Transverse colon (tissue), 4 donors: ENCODE measurements around the gene PARM1. TPM values are rescaled to one million over a fixed set of nuclear protein-coding genes. Genes with fewer than 3 reads are reported as not detected.

Experiments used
- DNase-seq: peaks from one replicate; pipeline ENCODE4 v3.0.0-alpha.2; 2019
- H3K27ac ChIP-seq, 4 donors: fragments of 200-600 bp; sonication (generic); 2 replicates each; pipeline ENCODE4 v1.5.1; 2016 to 2018; ENCODE audit warnings: inconsistent platforms in 4 of 4
- H3K27me3 ChIP-seq: fragments of 200-600 bp; sonication (generic); 2 replicates; pipeline ENCODE4 v1.5.1; 2017; ENCODE audit warnings: inconsistent platforms
- H3K36me3 ChIP-seq, 4 donors: fragments of 200-600 bp; sonication (generic); 2 replicates each; pipeline ENCODE4 v1.5.1; 2017 to 2019; ENCODE audit warnings: inconsistent platforms in 4 of 4
- H3K4me1 ChIP-seq, 4 donors: fragments of 200-600 bp; sonication (generic); 2 replicates each; pipeline ENCODE4 v1.5.1; 2017 to 2020; ENCODE audit warnings: inconsistent platforms in 4 of 4
- H3K4me3 ChIP-seq, 4 donors: fragments of 200-600 bp; sonication (generic); 1 replicate in 1 of 4; 2 replicates in 3 of 4; pipeline versions ENCODE4 v1.5.1 to v1.6.1; 2017 to 2019; ENCODE audit warnings: inconsistent platforms in 4 of 4
- H3K9me3 ChIP-seq, 2 donors: fragments of 200-600 bp; sonication (generic); 2 replicates each; pipeline ENCODE4 v1.5.1; 2017 to 2019; ENCODE audit warnings: inconsistent platforms in 2 of 2
- CTCF ChIP-seq, 5 experiments: fragments of 200-600 bp in 3 of 5; fragments of 450-650 bp in 2 of 5; sonication (generic) in 3 of 5; IDR thresholded peaks; 1 replicate in 2 of 5; 2 replicates in 3 of 5; pipeline ENCODE4 v1.5.1; 2016 to 2017; ENCODE audit warnings: antibody characterized with exemption in 5 of 5, inconsistent platforms in 3 of 5, mild to moderate bottlenecking in 2 of 5, moderate library complexity in 1 of 5
- EP300 ChIP-seq: sonication (generic); formaldehyde crosslinking; IDR thresholded peaks from one replicate; pipeline ENCODE4 v1.6.1; 2017; ENCODE audit warnings: antibody characterized with exemption, low read depth
- POLR2A ChIP-seq: fragments of 450-650 bp; IDR thresholded peaks from one replicate; pipeline ENCODE4 v1.6.1; 2016; ENCODE audit warnings: antibody characterized with exemption, mild to moderate bottlenecking, moderate library complexity
- POLR2AphosphoS5 ChIP-seq, 3 donors: sonication (generic); formaldehyde crosslinking; IDR thresholded peaks; one replicate each; pipeline ENCODE4 v1.6.1; 2016; ENCODE audit warnings: antibody characterized with exemption in 3 of 3
- WGBS, 2 donors: methylation state at CpG; one replicate each; pipeline ENCODE4 v1.1.5; 2018; ENCODE audit warnings: low coverage in 1 of 2; 5-methylcytosine and 5-hydroxymethylcytosine counted together
- in situ Hi-C, 4 donors: fragments of 200-750 bp; cut with MboI; loops; one replicate each; pipeline versions ENCODE4 v1.15.0 to v1.15.1; 2017; ENCODE audit warnings: low sequenced_read_pairs in 3 of 4, low pct_ligation_motif_present in 1 of 4, low pct_unique_long_range_greater_than_20kb in 1 of 4
- intact Hi-C: fragments of 100-400 bp; cut with DNase I; formaldehyde crosslinking; loops from one replicate; pipeline ENCODE4 v1.15.1; 2023; ENCODE audit warnings: low total_unique reads
- total RNA-seq, 4 donors: library from RNA; depleted of rRNA; stranded (reverse); fragments of >200 nt; gene quantifications; one replicate each; pipeline ENCODE4 v1.1.0, GENCODE V29; 2016

The PARM1 gene
- total RNA-seq, 4 donors from 2014 or later = 61.7 to 183 (median 120) TPM

GRCh38 chr4:74950200-74950599 lies 17.3 kb downstream of the PARM1 start:
- intact Hi-C loops = no loop called here

GRCh38 chr4:74950882-74951281 lies 18.0 kb downstream of the PARM1 start:
- 83 to 93% methylated on average over 4 to 5 of the region's 5 CpGs for WGBS, 2 donors
- no peak overlapping the region for H3K27ac ChIP-seq
- H3K4me1 ChIP-seq = peaks cover 0 to 33% (median 16%) of the 10 kb centered on the region in 4 donors
- in situ Hi-C loops (no loop called here), intact Hi-C loops (no loop called here)
- no peak for TF ChIP-seq EP300
- TF ChIP-seq CTCF (IDR thresholded peaks at IDR 0.05) = no peak
- TF ChIP-seq POLR2A = no peak
- TF ChIP-seq POLR2AphosphoS5 (IDR thresholded peaks at IDR 0.05) = no peak
- no peaks in the 10 kb centered on the region for H3K9me3 ChIP-seq
- DNase-seq = no peak
- no peak overlapping the region for H3K4me3 ChIP-seq
- no peaks in the 10 kb centered on the region for H3K27me3 ChIP-seq
- no peaks in the 10 kb centered on the region for H3K36me3 ChIP-seq

More at GRCh38 chr4:74950200-74950599, 17.3 kb downstream of the PARM1 start:
- in situ Hi-C loops = no loop called here
- no peak overlapping the region for H3K4me3 ChIP-seq
- H3K4me1 ChIP-seq = peaks cover 0 to 33% (median 16%) of the 10 kb centered on the region in 4 donors
- H3K27ac ChIP-seq = no peak overlapping the region
- no peaks in the 10 kb centered on the region for H3K27me3 ChIP-seq
- H3K36me3 ChIP-seq = no peaks in the 10 kb centered on the region
- H3K9me3 ChIP-seq = no peaks in the 10 kb centered on the region
- DNase-seq = no peak
- WGBS, 2 donors = 94% methylated on average over 3 of the region's 3 CpGs; no CpG with 5 or more reads in 1 of the 2 donors
- no peak for TF ChIP-seq EP300
- TF ChIP-seq POLR2AphosphoS5 (IDR thresholded peaks at IDR 0.05) = no peak
- no peak for TF ChIP-seq CTCF (IDR thresholded peaks at IDR 0.05)
- no peak for TF ChIP-seq POLR2A

DNA sequence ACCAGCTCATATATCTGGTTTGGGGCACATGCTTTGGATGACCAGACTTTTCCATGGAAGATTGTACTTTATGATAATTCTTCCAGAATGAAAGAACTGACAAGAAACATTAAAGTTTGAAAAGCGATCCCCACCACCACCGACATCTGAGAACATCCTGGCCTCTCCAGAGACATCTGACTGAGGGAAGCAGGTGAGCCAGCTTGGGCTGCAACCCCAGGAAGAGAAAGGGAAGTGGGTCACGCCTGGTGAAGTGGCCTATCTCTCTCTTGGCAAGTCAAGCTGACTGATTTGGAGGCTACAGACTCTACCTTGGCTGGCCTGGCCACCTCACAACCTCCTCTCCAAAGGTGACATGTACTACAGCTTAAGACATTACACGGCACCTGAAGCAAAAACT lies 20.7 kb downstream of the PARM1 start:
- intact Hi-C loops = no loop called here
- in situ Hi-C loops = no loop called here
- no peak for TF ChIP-seq EP300
- TF ChIP-seq CTCF (IDR thresholded peaks at IDR 0.05) = no peak
- TF ChIP-seq POLR2AphosphoS5 (IDR thresholded peaks at IDR 0.05) = no peak
- no peak for TF ChIP-seq POLR2A

DNA sequence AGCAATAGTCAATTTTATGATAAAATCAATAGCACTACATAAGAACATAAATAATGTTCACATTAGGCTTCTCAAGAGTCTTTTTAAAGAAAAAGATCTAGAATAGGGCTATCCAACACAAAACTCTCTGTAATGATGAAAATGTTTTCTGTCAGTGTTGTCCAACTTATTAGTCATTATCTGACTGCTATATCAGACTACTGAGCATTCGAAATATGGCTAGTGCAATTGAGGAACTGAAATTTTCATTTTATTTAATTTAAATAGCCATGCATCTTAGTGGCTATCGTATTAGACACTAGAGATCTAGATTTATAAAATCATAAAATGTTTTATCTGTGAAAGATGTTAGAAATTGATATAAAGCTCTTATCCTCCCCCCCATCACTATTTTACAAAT lies 26.0 kb downstream of the PARM1 start:
- Histone ChIP-seq H3K4me1 (no peaks in the 10 kb centered on the region), H3K27me3 (no peaks in the 10 kb centered on the region), H3K27ac (no peak overlapping the region), H3K4me3 (no peak overlapping the region), H3K9me3 (peaks cover 0 to 6% of the 10 kb centered on the region in 2 donors), H3K36me3 (no peaks in the 10 kb centered on the region)
- no peak for TF ChIP-seq CTCF (IDR thresholded peaks at IDR 0.05)
- TF ChIP-seq POLR2A = no peak
- TF ChIP-seq POLR2AphosphoS5 (IDR thresholded peaks at IDR 0.05) = no peak
- TF ChIP-seq EP300 = no peak
- intact Hi-C loops (no loop called here), in situ Hi-C loops (no loop called here)
- DNase-seq = no peak
- whole genome bisulfite sequencing, 2 donors = 83 to 89% methylated on average over 2 of the region's 2 CpGs

More for the DNA sequence above, 20.7 kb downstream of the PARM1 start:
- Histone ChIP-seq H3K27me3 (no peaks in the 10 kb centered on the region), H3K4me1 (peaks cover 0 to 10% (median 5%) of the 10 kb centered on the region in 4 donors), H3K9me3 (no peaks in the 10 kb centered on the region), H3K36me3 (no peaks in the 10 kb centered on the region), H3K4me3 (no peak overlapping the region), H3K27ac (no peak overlapping the region)
- WGBS, 2 donors = 87% methylated on average over 4 of the region's 4 CpGs; no CpG with 5 or more reads in 1 of the 2 donors
- DNase-seq = no peak
